Stimulated activated CD4-positive, alpha-beta T cell treated with anti-CD3 and anti-CD28 coated beads, Interleukin-1b, Interleukin-23, amount 100 ng/mL, for 4 hours (primary cell): ENCODE results near the gene TMEM87B.
"Not testable (repeated sequence)": the region's sequence is repeated elsewhere in the genome, so short reads cannot be mapped to it uniquely, and the experiment has no call there.

Experiments
- DNase-seq, 2 donors: peaks; one replicate each; pipeline ENCODE4 v3.0.0-alpha.2; 2020; ENCODE audit warnings: low read depth in 2 of 2

TMEM87B gene

GRCh38 chr2:112129060-112129459 is 74.0 kb downstream of the TMEM87B start:
- DNase-seq = no peak

GRCh38 chr2:112133344-112133743 is 78.3 kb downstream of the TMEM87B start:
- DNase-seq = no peak

GRCh38 chr2:112134120-112134519 is 79.1 kb downstream of the TMEM87B start:
- no peak for DNase-seq

- DNase-seq = no peak
Measured at GRCh38 chr2:112136096-112136495, 81.0 kb downstream of the TMEM87B start.

GRCh38 chr2:112137516-112138158 is 82.6 kb downstream of the TMEM87B start:
- no peak for DNase-seq

- no peak for DNase-seq
Measured at GRCh38 chr2:112138159-112139032, 83.3 kb downstream of the TMEM87B start, which contains the start of gene FBLN7. FBLN7 (plus strand) TSS chr2:112138385; CDS start chr2:112138656, 271 bp downstream.

- not testable (repeated sequence) for DNase-seq
Measured at GRCh38 chr2:112139033-112139614, 84.1 kb downstream of the TMEM87B start.

- not testable (repeated sequence) for DNase-seq
Measured at GRCh38 chr2:112139661-112140204, 84.7 kb downstream of the TMEM87B start.

- DNase-seq = no peak
Measured at GRCh38 chr2:112140205-112140802, 85.2 kb downstream of the TMEM87B start.

GRCh38 chr2:112140899-112141625 is 86.0 kb downstream of the TMEM87B start:
- DNase-seq = no peak

- DNase-seq = no peak
Measured at GRCh38 chr2:112141626-112142007, 86.5 kb downstream of the TMEM87B start.

GRCh38 chr2:112142525-112143078 is 87.5 kb downstream of the TMEM87B start:
- DNase-seq = no peak

GRCh38 chr2:112143150-112143549 is 88.1 kb downstream of the TMEM87B start:
- no peak for DNase-seq

GRCh38 chr2:112144966-112145365 is 89.9 kb downstream of the TMEM87B start:
- DNase-seq = no peak

- DNase-seq = no peak
Measured at GRCh38 chr2:112147382-112148168, 92.5 kb downstream of the TMEM87B start.

GRCh38 chr2:112148477-112148876 is 93.4 kb downstream of the TMEM87B start:
- no peak for DNase-seq

- no peak for DNase-seq
Measured at GRCh38 chr2:112149194-112149593, 94.1 kb downstream of the TMEM87B start.

- DNase-seq = no peak
Measured at GRCh38 chr2:112149866-112150435, 94.9 kb downstream of the TMEM87B start.

- no peak for DNase-seq
Measured at GRCh38 chr2:112150447-112150846, 95.4 kb downstream of the TMEM87B start.

- no peak for DNase-seq
Measured at GRCh38 chr2:112150851-112151250, 95.8 kb downstream of the TMEM87B start.
